ENCODE data around the gene EGFL6.
"Not testable (repeated sequence)": the region's sequence is repeated elsewhere in the genome, so short reads cannot be mapped to it uniquely, and the experiment has no call there.

Gene EGFL6

DNA sequence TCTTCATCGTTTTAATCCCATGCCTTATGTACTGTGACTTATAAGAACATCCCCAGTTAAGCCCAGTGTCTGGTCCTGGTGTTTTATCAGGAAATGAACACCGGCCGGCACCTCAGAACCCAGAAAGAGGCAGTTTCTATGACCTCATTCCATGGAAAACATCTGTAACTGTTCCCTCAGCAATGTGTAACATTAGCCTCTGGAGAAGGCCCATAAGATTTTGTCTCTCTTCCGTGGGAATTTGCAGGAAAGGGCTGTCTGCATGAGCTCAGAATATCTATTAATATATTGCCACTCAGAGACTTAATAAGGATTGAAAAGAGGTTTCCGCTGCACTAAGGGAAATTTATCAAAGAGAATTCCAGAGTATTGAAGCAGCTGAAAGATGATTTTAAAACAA lies 80.4 kb downstream of the EGFL6 start:
- DNase-seq (ENCODE audit: extremely low spot score, insufficient read length, low read depth) (no peak), FAIRE-seq (no peak)

DNA sequence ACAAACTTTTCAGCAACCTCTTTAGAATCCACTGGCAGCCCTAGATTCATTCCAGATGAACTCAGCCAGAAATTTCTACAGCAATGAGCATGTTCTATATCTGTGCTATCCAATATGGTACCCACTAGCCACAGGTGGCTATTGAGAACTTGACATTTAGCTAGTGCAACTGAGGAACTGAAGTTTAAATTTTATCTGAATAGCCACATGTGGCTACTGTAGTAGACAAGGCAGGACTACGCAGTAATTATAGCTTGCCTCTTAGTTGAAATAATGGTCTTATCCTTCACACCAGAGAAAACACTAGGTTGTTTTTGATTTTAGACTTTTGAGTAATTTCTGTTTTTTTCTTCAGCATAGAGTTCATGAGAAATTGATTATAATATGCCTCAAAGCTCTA lies 80.9 kb downstream of the EGFL6 start:
- FAIRE-seq (no peak), DNase-seq (ENCODE audit: extremely low spot score, insufficient read length, low read depth) (no peak)

DNA sequence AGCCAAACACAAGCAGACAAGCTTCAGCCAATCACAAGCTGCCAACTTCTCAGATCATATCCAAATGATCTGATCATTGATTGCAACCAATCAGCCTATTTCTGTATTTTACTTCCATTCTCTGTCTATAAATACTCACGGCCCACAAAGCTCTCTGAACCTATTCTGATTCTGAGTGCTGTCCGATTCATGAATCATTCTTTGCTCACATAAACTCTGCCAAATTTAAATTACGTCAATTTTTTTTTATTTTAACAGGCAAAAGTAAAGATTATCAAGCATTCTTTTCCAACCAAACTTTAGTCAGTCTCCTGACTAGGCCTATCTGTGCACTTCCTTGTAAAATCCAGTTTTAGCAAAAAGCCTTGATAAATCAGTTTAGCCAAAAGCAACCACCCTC lies 81.7 kb downstream of the EGFL6 start:
- no peak for DNase-seq (ENCODE audit: extremely low spot score, insufficient read length, low read depth)
- no peak for FAIRE-seq

DNA sequence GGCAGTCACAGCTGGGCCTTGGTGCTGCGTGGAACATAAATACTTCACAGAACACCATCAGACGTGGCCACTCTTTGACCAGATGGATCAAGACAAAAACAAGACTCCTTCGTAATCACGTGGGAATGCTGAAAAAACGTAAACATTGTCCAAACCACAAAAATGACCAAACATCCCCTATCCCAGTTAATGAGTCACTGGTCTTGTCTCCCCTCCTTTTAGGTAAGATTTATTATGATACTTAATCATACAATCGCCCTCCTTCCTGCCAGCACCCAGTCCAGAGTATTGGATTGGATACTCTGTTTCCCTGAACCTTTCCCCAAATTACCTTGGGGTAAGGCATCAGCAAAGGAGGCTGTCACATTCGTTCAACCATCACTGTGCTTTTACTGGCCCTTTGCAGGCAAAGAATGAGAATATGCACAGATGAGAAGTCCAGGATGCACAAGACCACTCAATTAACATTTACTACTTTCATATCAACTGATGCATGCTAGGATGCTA lies 82.9 kb downstream of the EGFL6 start:
- DNase-seq (ENCODE audit: extremely low spot score, insufficient read length, low read depth), result no peak
- peak; percentile 49 for FAIRE-seq

GRCh38 chrX:13652850-13653693 lies 83.7 kb downstream of the EGFL6 start, which contains the start of gene TCEANC:
TCEANC (plus strand) TSS chrX:13653141; CDS start chrX:13662509, 9,368 bp downstream.
- FAIRE-seq (peak; percentile 100), DNase-seq (ENCODE audit: extremely low spot score, insufficient read length, low read depth) (peak; percentile 76)

- FAIRE-seq, result peak; percentile 44
- DNase-seq (ENCODE audit: extremely low spot score, insufficient read length, low read depth), result no peak
These were observed 84.7 kb downstream of the EGFL6 start for GRCh38 chrX:13654116-13654515.

DNA sequence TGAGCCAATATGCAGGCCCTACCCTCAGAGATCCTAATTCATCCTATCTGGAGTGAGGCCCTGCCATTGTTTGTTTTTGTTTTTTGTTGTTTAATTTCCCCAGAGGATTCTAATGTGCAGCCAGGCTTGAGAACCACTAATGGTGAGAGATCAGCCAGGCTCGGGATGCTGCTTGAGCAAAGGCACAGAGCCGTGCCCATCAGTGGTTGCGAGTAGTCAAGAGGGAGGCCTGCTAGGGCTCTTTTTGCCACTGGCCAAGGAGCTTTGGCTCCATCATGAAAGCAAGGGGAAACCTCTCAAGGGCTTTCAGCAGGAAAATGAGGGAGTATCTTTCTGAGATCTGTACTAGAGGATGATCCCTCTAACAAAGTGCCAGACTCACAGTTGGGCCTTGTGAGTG lies 86.3 kb downstream of the EGFL6 start:
- FAIRE-seq, result peak; percentile 38
- DNase-seq (ENCODE audit: extremely low spot score, insufficient read length, low read depth), result no peak

DNA sequence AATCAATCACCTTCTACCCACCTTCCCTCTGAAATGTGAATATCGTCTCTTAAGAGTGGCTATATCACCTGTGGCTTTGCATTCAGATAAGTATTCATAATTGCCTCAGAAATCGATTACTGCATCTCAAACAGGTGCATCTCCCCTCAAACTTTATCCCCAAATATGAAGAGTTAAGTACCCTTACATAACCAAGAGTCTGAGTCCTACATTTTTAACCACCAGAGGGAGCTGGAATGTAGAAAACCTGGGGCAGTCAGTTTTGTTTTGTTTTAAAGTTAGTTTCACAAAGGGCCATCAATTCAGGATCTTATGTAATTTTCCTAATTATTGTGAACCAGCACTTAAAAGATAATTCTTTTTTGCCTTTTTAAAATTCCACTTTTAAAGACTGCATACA lies 89.2 kb downstream of the EGFL6 start:
- FAIRE-seq, result peak; percentile 91
- DNase-seq (ENCODE audit: extremely low spot score, insufficient read length, low read depth), result no peak

DNA sequence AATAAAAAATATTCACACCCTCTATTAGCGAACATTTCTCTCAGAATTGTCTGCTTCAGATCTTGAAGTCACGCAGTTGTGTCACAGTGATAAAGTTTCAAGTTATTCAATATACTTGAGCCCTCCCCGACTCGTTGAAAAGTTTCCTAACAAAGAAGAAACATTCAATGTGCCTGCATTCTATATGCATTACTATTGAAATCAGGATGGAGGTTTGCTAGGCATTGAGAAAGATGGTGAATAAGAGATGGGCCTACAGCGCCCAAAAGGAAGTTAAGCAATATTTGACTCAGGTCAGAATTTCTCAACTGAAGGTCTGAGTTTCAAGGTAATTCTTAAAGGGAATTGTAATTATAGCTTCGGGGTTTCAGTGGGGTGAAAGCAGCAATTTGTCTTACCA lies 89.7 kb downstream of the EGFL6 start:
- FAIRE-seq (no peak), DNase-seq (ENCODE audit: extremely low spot score, insufficient read length, low read depth) (no peak)

- no peak for DNase-seq (ENCODE audit: extremely low spot score, insufficient read length, low read depth)
- peak; percentile 67 for FAIRE-seq
These were observed 92.4 kb downstream of the EGFL6 start for GRCh38 chrX:13661735-13662288.

DNA sequence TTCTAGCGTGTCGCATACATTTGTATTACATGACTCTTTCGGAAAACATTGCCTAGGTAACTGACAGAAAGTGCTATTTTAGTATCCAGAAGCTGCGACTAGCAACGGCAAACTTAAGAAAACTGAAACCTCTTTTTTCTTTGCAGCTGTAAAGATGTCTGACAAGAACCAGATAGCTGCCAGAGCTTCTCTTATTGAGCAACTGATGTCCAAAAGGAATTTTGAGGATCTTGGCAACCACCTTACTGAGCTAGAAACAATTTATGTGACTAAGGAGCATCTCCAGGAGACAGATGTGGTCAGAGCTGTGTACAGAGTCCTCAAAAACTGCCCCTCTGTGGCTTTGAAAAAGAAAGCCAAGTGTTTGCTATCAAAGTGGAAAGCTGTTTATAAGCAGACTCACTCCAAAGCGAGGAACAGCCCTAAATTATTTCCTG lies 93.0 kb downstream of the EGFL6 start:
- DNase-seq (ENCODE audit: extremely low spot score, insufficient read length, low read depth) (no peak), FAIRE-seq (no peak)

DNA sequence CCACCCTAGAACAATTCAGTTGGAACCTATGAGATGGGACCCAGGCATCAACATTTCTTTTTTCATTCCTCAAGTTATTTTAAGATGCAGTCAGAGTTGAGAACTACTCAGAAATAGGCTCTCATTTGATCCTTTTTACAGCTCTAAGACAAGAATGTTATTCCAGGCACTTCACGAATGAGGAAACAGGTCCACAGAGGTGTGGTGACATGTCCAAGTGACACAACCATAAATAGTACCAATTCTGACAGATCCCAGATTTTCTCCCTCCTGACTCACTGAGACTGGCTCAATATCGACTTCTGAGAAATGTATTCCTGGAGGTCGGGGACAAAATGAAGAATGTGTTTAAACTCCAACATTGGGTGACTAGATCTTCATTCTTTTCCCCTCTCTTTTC lies 94.6 kb downstream of the EGFL6 start:
- DNase-seq (ENCODE audit: extremely low spot score, insufficient read length, low read depth) (no peak), FAIRE-seq (no peak)

GRCh38 chrX:13666836-13667235 lies 97.4 kb downstream of the EGFL6 start:
- FAIRE-seq, result no peak
- no peak for DNase-seq (ENCODE audit: extremely low spot score, insufficient read length, low read depth)

GRCh38 chrX:13667919-13668318 lies 98.5 kb downstream of the EGFL6 start:
- FAIRE-seq (no peak), DNase-seq (ENCODE audit: extremely low spot score, insufficient read length, low read depth) (no peak)

- peak; percentile 98 for FAIRE-seq
- peak; percentile 26 for DNase-seq (ENCODE audit: extremely low spot score, insufficient read length, low read depth)
These were observed 99.9 kb downstream of the EGFL6 start for GRCh38 chrX:13669246-13669737.

GRCh38 chrX:13669755-13670154 lies 100.4 kb downstream of the EGFL6 start:
- not testable (repeated sequence) for DNase-seq (ENCODE audit: extremely low spot score, insufficient read length, low read depth); FAIRE-seq

- DNase-seq (ENCODE audit: extremely low spot score, insufficient read length, low read depth), result no peak
- FAIRE-seq, result peak; percentile 56
These were observed 100.8 kb downstream of the EGFL6 start for GRCh38 chrX:13670197-13670596.

DNA sequence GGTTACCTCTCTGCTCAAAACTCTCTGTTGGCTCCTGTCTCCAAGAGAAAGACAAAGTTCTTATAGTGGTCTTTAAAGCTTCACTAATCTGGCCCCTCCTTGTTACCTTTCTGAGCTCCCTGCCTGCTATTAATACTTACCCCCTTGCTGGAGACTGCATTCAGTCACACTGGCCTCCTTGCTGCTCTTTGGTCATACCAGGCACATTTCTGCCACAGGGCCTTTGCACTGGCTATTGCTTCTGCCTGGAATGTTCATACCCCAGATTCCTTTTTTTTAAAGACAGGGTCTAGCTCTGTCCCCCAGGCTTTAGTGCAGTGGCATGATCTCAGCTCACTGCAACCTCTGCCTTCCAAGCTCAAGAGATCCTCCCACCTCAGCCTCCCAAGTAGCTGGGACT lies 103.6 kb downstream of the EGFL6 start:
- DNase-seq (ENCODE audit: extremely low spot score, insufficient read length, low read depth) (no peak), FAIRE-seq (peak; percentile 26)

- DNase-seq (ENCODE audit: extremely low spot score, insufficient read length, low read depth), result no peak
- FAIRE-seq, result no peak
These were observed 107.5 kb downstream of the EGFL6 start for GRCh38 chrX:13676885-13677284.

DNA sequence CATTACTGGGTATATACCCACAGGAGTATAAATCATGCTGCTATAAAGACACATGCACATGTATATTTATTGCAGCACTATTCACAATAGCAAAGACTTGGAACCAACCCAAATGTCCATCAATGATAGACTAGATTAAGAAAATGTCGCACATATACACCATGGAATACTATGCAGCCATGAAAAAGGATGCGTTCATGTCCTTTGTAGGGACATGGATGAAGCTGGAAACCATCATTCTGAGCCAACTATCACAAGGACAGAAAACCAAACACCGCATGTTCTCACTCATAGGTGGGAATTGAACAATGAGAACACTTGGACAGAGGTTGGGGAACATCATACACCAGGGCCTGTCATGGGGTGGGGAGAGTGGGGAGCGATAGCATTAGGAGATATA lies 110.3 kb downstream of the EGFL6 start:
- not testable (repeated sequence) for FAIRE-seq; DNase-seq (ENCODE audit: extremely low spot score, insufficient read length, low read depth)

- FAIRE-seq, result no peak
- DNase-seq (ENCODE audit: extremely low spot score, insufficient read length, low read depth), result no peak
These were observed 112.2 kb downstream of the EGFL6 start for GRCh38 chrX:13681595-13681994.

All from GM18507 (cell line).